Right atrium auricular region (tissue), 2 donors: ENCODE results near the gene KRT5. TPM values are rescaled to one million over a fixed set of nuclear protein-coding genes. Genes with fewer than 3 reads are reported as not detected.
"Not testable (repeated sequence)": the region's sequence is repeated elsewhere in the genome, so short reads cannot be mapped to it uniquely, and the experiment has no call there.

Experiments used
- DNase-seq: peaks from one replicate; pipeline ENCODE4 v3.0.0-alpha.2; 2019; ENCODE audit warnings: low spot score
- H3K27ac ChIP-seq, 2 donors: fragments of 200-600 bp; sonication (generic); 1 replicate in 1 of 2; 2 replicates in 1 of 2; pipeline ENCODE4 v1.5.1; 2016 to 2019
- H3K27me3 ChIP-seq, 2 donors: fragments of 200-600 bp; sonication (generic); one replicate each; pipeline versions ENCODE4 v1.5.1 to v1.6.0; 2017 to 2019
- H3K36me3 ChIP-seq: fragments of 200-600 bp; sonication (generic); one replicate; pipeline ENCODE4 v1.5.1; 2016
- H3K4me1 ChIP-seq, 2 donors: fragments of 200-600 bp; sonication (generic); one replicate each; pipeline versions ENCODE4 v1.5.1 to v1.6.0; 2017 to 2019
- H3K4me3 ChIP-seq, 2 donors: fragments of 200-600 bp; sonication (generic); 1 replicate in 1 of 2; 2 replicates in 1 of 2; pipeline ENCODE4 v1.5.1; 2017 to 2019; ENCODE audit warnings: mild to moderate bottlenecking in 1 of 2, moderate library complexity in 1 of 2
- H3K9me3 ChIP-seq, 2 donors: fragments of 200-600 bp; sonication (generic); one replicate each; pipeline ENCODE4 v1.5.1; 2019
- total RNA-seq, 2 donors: library from RNA; depleted of rRNA; stranded (reverse); fragments of >200 nt; gene quantifications; one replicate each; pipeline ENCODE4 v1.1.0, GENCODE V29; 2016
- TF ChIP-seq, protein P1 (sequence below), 2 donors: fragments of 200-600 bp; sonication (generic); IDR thresholded peaks; one replicate each; pipeline ENCODE4 v1.5.1; 2019; ENCODE audit warnings: antibody characterized with exemption in 2 of 2

Gene KRT5
- total RNA-seq, 2 donors from 2014 or later = 1.4 to 12.1 TPM

GRCh38 chr12:52508211-52508610 lies 12.0 kb downstream of the KRT5 start:
- peaks cover 0 to 5% of the 10 kb centered on the region in 2 donors for H3K9me3 ChIP-seq
- peak; percentile 52 for DNase-seq
- H3K4me3 ChIP-seq = no peak overlapping the region
- H3K4me1 ChIP-seq = no peaks in the 10 kb centered on the region
- H3K27ac ChIP-seq = no peak overlapping the region
- TF ChIP-seq, protein P1, sequence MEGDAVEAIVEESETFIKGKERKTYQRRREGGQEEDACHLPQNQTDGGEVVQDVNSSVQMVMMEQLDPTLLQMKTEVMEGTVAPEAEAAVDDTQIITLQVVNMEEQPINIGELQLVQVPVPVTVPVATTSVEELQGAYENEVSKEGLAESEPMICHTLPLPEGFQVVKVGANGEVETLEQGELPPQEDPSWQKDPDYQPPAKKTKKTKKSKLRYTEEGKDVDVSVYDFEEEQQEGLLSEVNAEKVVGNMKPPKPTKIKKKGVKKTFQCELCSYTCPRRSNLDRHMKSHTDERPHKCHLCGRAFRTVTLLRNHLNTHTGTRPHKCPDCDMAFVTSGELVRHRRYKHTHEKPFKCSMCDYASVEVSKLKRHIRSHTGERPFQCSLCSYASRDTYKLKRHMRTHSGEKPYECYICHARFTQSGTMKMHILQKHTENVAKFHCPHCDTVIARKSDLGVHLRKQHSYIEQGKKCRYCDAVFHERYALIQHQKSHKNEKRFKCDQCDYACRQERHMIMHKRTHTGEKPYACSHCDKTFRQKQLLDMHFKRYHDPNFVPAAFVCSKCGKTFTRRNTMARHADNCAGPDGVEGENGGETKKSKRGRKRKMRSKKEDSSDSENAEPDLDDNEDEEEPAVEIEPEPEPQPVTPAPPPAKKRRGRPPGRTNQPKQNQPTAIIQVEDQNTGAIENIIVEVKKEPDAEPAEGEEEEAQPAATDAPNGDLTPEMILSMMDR (IDR thresholded peaks at IDR 0.05) = no peak
- H3K36me3 ChIP-seq = no peaks in the 10 kb centered on the region
- H3K27me3 ChIP-seq = no peaks in the 10 kb centered on the region

DNA sequence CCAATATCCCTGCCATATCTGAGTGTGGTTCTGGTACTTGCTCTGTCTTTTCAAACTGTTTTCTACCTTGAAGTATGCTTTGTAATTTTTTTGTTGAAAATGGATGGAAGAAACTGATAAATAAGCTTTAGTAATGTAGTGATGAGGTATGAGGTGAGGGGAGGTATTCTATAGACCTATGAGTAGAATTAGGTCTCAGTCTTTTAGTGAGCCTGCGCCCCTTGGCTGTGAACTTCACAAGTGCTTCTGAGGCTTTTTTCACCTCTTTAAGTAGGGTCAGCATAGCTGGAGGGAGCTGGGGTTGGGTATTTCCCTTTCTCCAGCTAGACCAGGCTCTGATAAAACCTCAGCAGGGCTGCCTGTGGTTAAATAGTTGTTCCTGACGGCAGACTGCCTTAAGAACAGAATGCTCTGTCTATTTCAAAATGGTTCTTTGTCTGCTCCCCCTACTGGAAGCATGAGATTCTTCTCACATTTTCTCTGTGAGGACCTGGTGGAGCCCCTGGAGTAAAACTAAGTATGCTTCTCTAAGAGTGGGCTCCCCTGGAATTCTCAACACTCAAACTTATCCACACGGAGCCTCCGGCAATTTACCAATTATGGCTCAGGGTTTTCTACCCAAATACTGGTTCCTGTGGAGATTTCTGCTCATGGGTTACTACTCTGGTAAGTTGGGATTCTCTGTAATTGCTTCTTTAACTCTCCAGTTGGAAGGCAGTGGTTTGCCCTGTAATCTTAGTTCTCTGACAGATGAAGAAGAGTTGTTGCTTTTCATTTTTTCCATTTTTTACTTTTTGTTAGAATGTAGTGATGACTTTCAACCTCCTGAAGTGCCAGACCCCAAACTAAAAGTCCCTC lies 13.1 kb downstream of the KRT5 start:
- Histone ChIP-seq H3K27ac (no peak overlapping the region), H3K4me1 (no peaks in the 10 kb centered on the region), H3K9me3 (peaks cover 0 to 5% of the 10 kb centered on the region in 2 donors), H3K4me3 (no peak overlapping the region), H3K27me3 (no peaks in the 10 kb centered on the region), H3K36me3 (no peaks in the 10 kb centered on the region)
- TF ChIP-seq, protein P1 (IDR thresholded peaks at IDR 0.05) = peak; percentile 38 to 67
- DNase-seq = no peak

- no peak for DNase-seq
- Histone ChIP-seq H3K4me1 (no peaks in the 10 kb centered on the region), H3K4me3 (no peak overlapping the region), H3K36me3 (no peaks in the 10 kb centered on the region), H3K27ac (no peak overlapping the region), H3K9me3 (no peaks in the 10 kb centered on the region), H3K27me3 (no peaks in the 10 kb centered on the region)
- TF ChIP-seq, protein P1 (IDR thresholded peaks at IDR 0.05) = no peak
Observed at GRCh38 chr12:52502877-52503276, 17.3 kb downstream of the KRT5 start.

- no peak for DNase-seq
- H3K36me3 ChIP-seq = no peaks in the 10 kb centered on the region
- TF ChIP-seq, protein P1 (IDR thresholded peaks at IDR 0.05) = no peak
- no peaks in the 10 kb centered on the region for H3K27me3 ChIP-seq
- H3K27ac ChIP-seq = no peak overlapping the region
- no peak overlapping the region for H3K4me3 ChIP-seq
- H3K9me3 ChIP-seq = no peaks in the 10 kb centered on the region
- H3K4me1 ChIP-seq = no peaks in the 10 kb centered on the region
Observed at GRCh38 chr12:52501490-52501889, 18.7 kb downstream of the KRT5 start.

DNA sequence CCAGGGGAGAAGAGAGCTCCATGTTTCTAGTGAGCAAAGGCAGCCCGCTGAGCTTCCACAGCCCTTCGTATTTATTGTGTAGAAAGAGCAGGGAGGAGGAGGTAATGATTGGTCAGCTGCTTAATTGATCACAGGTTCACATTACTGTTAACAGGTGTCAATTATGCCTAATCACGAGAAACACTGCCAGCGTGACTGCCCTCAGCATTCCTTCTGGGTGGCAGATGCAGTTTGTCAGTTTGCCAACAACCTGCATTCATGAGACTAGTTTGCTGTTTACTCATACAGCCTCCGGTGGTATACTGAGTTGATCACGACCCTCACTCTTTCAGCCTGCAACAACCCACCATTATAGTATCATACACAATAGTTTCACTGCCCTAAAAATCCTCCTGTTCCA lies 19.6 kb downstream of the KRT5 start:
- DNase-seq, H3K27me3 ChIP-seq, H3K27ac ChIP-seq, H3K4me3 ChIP-seq, H3K4me1 ChIP-seq, H3K36me3 ChIP-seq, H3K9me3 ChIP-seq: not testable (repeated sequence)

DNA sequence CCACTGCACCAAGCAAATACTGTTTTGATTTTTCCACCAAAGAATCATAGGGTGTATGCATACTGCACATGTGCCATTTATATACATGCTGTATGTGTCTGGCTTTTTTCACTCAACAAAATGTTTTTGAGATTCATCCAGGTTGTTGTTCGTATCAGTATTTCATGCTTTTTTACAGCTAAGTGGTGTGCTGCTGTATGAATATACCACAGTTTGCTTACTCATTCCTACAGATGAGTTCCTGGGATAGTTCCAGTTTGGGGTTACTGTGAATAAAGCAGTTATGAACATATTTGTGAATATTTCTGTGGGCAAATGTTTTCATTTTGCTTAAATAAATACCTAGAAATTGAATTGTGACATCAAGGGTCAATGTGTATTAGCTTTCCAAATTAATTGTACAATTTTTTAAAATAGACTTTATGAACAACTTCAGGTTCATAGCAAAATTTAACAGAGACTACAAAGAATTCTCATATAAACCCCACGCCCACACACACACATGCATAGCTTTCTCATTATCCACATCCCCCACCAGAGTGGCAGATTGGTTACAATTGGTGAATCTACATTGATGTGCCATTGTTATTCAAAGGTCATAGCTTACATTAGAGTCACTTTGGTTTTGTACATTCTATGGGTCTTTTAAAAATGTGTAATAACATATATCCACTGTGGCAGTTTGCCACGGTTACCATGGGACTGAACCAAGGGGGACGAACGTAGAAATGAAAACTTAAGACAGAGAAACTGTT lies 20.2 kb downstream of the KRT5 start:
- H3K9me3 ChIP-seq = no peaks in the 10 kb centered on the region
- DNase-seq = no peak

More for the DNA sequence above, 20.2 kb downstream of the KRT5 start:
- H3K4me1 ChIP-seq = no peaks in the 10 kb centered on the region
- no peaks in the 10 kb centered on the region for H3K27me3 ChIP-seq
- H3K27ac ChIP-seq = no peak overlapping the region
- H3K4me3 ChIP-seq = no peak overlapping the region
- no peaks in the 10 kb centered on the region for H3K36me3 ChIP-seq
- TF ChIP-seq, protein P1 (IDR thresholded peaks at IDR 0.05) = no peak
